ENCODE data around the gene CSMD2.

CSMD2 gene

DNA sequence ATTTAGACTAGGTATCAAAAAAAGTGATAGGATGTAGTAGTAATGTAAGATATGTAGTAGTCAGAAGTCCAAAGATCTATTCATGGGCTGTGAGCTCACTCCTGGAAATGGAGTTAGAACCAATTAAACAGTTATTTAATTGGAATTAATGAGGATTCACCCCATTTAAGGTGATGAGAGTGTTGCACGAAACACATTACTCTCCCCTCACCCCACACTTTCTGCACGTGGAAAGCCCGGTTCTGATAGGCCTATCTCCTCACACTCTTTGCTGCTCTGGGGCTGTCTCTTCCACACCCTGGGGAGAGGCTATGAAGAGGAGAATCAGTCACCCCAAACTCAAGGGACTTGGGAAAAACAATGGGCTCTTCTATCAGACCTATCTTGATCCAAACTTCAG lies 174.7 kb downstream of the CSMD2 start:
- ATAC-seq: no peak
- no peak for TF ChIP-seq ZNF565 (CRISPR knock-in tag; conservative IDR thresholded peaks at IDR 0.05; ENCODE audit: low read depth)
- no peak for TF ChIP-seq SNAI2 (CRISPR knock-in tag; IDR thresholded peaks at IDR 0.05)

DNA sequence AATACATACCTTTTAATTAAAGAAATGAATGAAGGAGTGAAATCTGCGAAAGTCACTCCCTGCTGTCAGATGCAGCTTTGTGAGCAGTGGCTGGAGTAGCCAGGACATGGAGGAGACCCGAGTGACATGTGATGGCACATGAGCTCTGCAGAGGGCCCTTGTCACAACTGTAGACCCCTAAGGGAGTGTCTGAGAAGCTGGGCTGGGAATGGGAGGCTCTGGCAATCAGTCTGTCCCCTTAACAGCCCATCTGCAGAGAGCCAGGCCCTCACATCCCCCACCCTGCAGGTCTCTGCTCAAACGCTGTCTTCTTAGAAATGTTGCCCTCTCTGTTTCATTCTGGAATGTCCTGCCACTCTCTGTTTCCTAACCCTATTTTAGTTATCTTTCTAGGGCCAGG lies 176.9 kb downstream of the CSMD2 start:
- no peak for ATAC-seq
- TF ChIP-seq OSR1 (CRISPR knock-in tag; IDR thresholded peaks at IDR 0.05): no peak
- TF ChIP-seq ZNF565 (CRISPR knock-in tag; conservative IDR thresholded peaks at IDR 0.05; ENCODE audit: low read depth): no peak
- TF ChIP-seq TOX (CRISPR knock-in tag; IDR thresholded peaks at IDR 0.05; ENCODE audit: borderline replicate concordance): no peak
- no peak for TF ChIP-seq PPARA (CRISPR knock-in tag; IDR thresholded peaks at IDR 0.05; ENCODE audit: borderline replicate concordance)
- TF ChIP-seq, protein P1, sequence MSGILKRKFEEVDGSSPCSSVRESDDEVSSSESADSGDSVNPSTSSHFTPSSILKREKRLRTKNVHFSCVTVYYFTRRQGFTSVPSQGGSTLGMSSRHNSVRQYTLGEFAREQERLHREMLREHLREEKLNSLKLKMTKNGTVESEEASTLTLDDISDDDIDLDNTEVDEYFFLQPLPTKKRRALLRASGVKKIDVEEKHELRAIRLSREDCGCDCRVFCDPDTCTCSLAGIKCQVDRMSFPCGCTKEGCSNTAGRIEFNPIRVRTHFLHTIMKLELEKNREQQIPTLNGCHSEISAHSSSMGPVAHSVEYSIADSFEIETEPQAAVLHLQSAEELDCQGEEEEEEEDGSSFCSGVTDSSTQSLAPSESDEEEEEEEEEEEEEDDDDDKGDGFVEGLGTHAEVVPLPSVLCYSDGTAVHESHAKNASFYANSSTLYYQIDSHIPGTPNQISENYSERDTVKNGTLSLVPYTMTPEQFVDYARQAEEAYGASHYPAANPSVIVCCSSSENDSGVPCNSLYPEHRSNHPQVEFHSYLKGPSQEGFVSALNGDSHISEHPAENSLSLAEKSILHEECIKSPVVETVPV (CRISPR knock-in tag; IDR thresholded peaks at IDR 0.05): no peak
- TF ChIP-seq TCF4 (CRISPR knock-in tag; IDR thresholded peaks at IDR 0.05; ENCODE audit: borderline replicate concordance): no peak
- no peak for TF ChIP-seq ZNF70 (CRISPR knock-in tag; IDR thresholded peaks at IDR 0.05)
- no peak for TF ChIP-seq BACH2 (CRISPR knock-in tag; IDR thresholded peaks at IDR 0.05; ENCODE audit: borderline replicate concordance)

DNA sequence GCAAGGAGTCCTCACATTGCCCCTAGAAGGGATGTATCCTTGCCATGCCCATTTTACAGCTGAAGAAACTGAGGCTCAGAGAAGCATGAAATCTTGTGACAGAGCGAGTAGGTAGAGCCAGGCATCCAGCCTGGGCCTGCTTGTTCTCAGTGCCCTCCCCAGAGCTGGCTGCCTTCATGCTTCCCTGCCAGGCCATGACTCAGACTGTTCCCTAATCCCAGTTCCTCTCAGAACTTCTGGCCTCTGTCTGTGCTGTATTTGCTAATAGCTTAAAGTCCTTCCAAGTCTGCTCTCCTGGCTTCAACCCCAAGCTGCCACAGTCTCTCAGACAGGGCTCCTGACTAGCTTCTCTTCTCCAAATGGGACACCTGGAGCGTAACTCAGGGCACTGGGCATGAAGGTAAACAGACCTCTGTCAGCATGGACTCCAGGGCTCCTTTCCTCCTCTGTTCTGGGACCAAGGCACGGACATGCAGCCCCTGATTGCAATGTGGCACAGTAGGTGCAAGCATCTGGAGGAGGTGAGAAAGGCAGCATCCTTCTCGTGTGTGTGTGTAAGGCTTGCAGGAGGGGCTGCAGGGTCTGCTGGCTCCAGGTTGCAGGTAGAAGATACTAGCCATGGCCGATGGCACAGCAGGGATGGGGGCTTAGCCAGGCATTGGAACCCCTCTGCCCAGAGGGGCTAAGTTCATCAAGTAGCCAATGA lies 178.5 kb downstream of the CSMD2 start:
- no peak for TF ChIP-seq GLIS3 (CRISPR knock-in tag; IDR thresholded peaks at IDR 0.05)
- TF ChIP-seq ZNF565 (CRISPR knock-in tag; conservative IDR thresholded peaks at IDR 0.05; ENCODE audit: low read depth): no peak
- TF ChIP-seq ZFP30 (CRISPR knock-in tag; IDR thresholded peaks at IDR 0.05): no peak
- no peak for TF ChIP-seq TCF4 (CRISPR knock-in tag; IDR thresholded peaks at IDR 0.05; ENCODE audit: borderline replicate concordance)
- TF ChIP-seq ESRRG (CRISPR knock-in tag; IDR thresholded peaks at IDR 0.05): no peak
- TF ChIP-seq OSR1 (CRISPR knock-in tag; IDR thresholded peaks at IDR 0.05): no peak
- TF ChIP-seq, protein P2, sequence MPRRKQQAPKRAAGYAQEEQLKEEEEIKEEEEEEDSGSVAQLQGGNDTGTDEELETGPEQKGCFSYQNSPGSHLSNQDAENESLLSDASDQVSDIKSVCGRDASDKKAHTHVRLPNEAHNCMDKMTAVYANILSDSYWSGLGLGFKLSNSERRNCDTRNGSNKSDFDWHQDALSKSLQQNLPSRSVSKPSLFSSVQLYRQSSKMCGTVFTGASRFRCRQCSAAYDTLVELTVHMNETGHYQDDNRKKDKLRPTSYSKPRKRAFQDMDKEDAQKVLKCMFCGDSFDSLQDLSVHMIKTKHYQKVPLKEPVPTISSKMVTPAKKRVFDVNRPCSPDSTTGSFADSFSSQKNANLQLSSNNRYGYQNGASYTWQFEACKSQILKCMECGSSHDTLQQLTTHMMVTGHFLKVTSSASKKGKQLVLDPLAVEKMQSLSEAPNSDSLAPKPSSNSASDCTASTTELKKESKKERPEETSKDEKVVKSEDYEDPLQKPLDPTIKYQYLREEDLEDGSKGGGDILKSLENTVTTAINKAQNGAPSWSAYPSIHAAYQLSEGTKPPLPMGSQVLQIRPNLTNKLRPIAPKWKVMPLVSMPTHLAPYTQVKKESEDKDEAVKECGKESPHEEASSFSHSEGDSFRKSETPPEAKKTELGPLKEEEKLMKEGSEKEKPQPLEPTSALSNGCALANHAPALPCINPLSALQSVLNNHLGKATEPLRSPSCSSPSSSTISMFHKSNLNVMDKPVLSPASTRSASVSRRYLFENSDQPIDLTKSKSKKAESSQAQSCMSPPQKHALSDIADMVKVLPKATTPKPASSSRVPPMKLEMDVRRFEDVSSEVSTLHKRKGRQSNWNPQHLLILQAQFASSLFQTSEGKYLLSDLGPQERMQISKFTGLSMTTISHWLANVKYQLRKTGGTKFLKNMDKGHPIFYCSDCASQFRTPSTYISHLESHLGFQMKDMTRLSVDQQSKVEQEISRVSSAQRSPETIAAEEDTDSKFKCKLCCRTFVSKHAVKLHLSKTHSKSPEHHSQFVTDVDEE (CRISPR knock-in tag; IDR thresholded peaks at IDR 0.05): no peak
- no peak for TF ChIP-seq TOX (CRISPR knock-in tag; IDR thresholded peaks at IDR 0.05; ENCODE audit: borderline replicate concordance)
- TF ChIP-seq ARNTL (CRISPR knock-in tag; IDR thresholded peaks at IDR 0.05; ENCODE audit: borderline replicate concordance, low read depth): no peak
- TF ChIP-seq ZNF8 (CRISPR knock-in tag; IDR thresholded peaks at IDR 0.05): no peak
- TF ChIP-seq, protein P3, sequence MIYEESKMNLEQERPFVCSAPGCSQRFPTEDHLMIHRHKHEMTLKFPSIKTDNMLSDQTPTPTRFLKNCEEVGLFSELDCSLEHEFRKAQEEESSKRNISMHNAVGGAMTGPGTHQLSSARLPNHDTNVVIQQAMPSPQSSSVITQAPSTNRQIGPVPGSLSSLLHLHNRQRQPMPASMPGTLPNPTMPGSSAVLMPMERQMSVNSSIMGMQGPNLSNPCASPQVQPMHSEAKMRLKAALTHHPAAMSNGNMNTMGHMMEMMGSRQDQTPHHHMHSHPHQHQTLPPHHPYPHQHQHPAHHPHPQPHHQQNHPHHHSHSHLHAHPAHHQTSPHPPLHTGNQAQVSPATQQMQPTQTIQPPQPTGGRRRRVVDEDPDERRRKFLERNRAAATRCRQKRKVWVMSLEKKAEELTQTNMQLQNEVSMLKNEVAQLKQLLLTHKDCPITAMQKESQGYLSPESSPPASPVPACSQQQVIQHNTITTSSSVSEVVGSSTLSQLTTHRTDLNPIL (CRISPR knock-in tag; IDR thresholded peaks at IDR 0.05; ENCODE audit: low read depth): no peak
- TF ChIP-seq ZFP3 (CRISPR knock-in tag; IDR thresholded peaks at IDR 0.05): no peak
- no peak for TF ChIP-seq SNAI2 (CRISPR knock-in tag; IDR thresholded peaks at IDR 0.05)
- no peak for TF ChIP-seq ISL1 (CRISPR knock-in tag; IDR thresholded peaks at IDR 0.05)
- TF ChIP-seq, protein P4, sequence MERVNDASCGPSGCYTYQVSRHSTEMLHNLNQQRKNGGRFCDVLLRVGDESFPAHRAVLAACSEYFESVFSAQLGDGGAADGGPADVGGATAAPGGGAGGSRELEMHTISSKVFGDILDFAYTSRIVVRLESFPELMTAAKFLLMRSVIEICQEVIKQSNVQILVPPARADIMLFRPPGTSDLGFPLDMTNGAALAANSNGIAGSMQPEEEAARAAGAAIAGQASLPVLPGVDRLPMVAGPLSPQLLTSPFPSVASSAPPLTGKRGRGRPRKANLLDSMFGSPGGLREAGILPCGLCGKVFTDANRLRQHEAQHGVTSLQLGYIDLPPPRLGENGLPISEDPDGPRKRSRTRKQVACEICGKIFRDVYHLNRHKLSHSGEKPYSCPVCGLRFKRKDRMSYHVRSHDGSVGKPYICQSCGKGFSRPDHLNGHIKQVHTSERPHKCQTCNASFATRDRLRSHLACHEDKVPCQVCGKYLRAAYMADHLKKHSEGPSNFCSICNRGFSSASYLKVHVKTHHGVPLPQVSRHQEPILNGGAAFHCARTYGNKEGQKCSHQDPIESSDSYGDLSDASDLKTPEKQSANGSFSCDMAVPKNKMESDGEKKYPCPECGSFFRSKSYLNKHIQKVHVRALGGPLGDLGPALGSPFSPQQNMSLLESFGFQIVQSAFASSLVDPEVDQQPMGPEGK (CRISPR knock-in tag; IDR thresholded peaks at IDR 0.05; ENCODE audit: borderline replicate concordance): no peak
- TF ChIP-seq ZC3H10 (CRISPR knock-in tag; IDR thresholded peaks at IDR 0.05): no peak
- ATAC-seq: no peak

DNA sequence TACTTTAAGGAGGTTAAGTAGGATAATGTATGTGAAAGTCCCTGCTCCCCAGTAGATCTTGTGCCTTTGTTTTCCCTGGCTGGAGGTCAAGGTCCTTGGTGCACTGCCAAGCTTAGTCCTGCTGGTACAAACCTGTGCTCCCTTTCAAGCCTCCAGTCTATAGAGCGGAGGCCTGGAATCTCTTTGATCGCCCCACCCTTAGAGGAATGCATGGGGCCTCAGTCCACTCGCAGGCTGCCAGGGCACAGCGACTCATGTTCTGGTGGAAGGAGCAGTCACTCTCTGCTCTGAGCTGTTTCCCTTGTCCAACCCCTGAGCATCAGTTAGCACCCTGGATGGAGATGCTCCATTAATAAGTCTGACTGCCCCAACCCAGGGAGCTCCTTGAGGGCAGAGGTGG lies 179.4 kb downstream of the CSMD2 start:
- TF ChIP-seq ZFP3 (CRISPR knock-in tag; IDR thresholded peaks at IDR 0.05): no peak
- TF ChIP-seq, protein P1 (CRISPR knock-in tag; IDR thresholded peaks at IDR 0.05): no peak
- TF ChIP-seq, protein P4 (CRISPR knock-in tag; IDR thresholded peaks at IDR 0.05; ENCODE audit: borderline replicate concordance): no peak
- no peak for TF ChIP-seq SNAI2 (CRISPR knock-in tag; IDR thresholded peaks at IDR 0.05)
- no peak for TF ChIP-seq ISL1 (CRISPR knock-in tag; IDR thresholded peaks at IDR 0.05)
- TF ChIP-seq TCF4 (CRISPR knock-in tag; IDR thresholded peaks at IDR 0.05; ENCODE audit: borderline replicate concordance): no peak
- TF ChIP-seq ZNF8 (CRISPR knock-in tag; IDR thresholded peaks at IDR 0.05): no peak
- TF ChIP-seq BACH2 (CRISPR knock-in tag; IDR thresholded peaks at IDR 0.05; ENCODE audit: borderline replicate concordance): no peak
- ATAC-seq: no peak

Measured in SK-N-SH treated with all-trans-retinoic acid at 6 μM for 48 hours (cell line).